Stimulated activated CD4-positive, alpha-beta T cell treated with anti-CD3 and anti-CD28 coated beads, Interleukin-15, amount 100 ng/mL, for 48 hours (primary cell): ENCODE results near the gene DNAL4.

Experiments used
- DNase-seq, 2 donors: peaks; one replicate each; pipeline ENCODE4 v3.0.0-alpha.2; 2020; ENCODE audit warnings: low read depth in 2 of 2

The DNAL4 gene

GRCh38 chr22:38793721-38794466 lies at the start of gene DNAL4:
DNAL4 (minus strand) TSS chr22:38794143; CDS start chr22:38782731, 11,412 bp downstream.
- peak; percentile 82 to 89 for DNase-seq

- DNase-seq, result peak in 1 of 2 donors; percentile 37
Measured at GRCh38 chr22:38843201-38843656, 49.3 kb upstream of the DNAL4 start.

- no peak for DNase-seq
Measured at GRCh38 chr22:38842512-38843200, 48.7 kb upstream of the DNAL4 start.

- no peak for DNase-seq
Measured at GRCh38 chr22:38841635-38842034, 47.7 kb upstream of the DNAL4 start.

- DNase-seq, result no peak
Measured at GRCh38 chr22:38841211-38841610, 47.3 kb upstream of the DNAL4 start.

GRCh38 chr22:38840129-38840528 lies 46.2 kb upstream of the DNAL4 start:
- no peak for DNase-seq

GRCh38 chr22:38839686-38840085 lies 45.7 kb upstream of the DNAL4 start:
- DNase-seq, result no peak

GRCh38 chr22:38837414-38837928 lies 43.5 kb upstream of the DNAL4 start:
- no peak for DNase-seq

GRCh38 chr22:38835888-38836301 lies 42.0 kb upstream of the DNAL4 start:
- no peak for DNase-seq

- DNase-seq, result no peak
Measured at GRCh38 chr22:38834991-38835390, 41.0 kb upstream of the DNAL4 start.

GRCh38 chr22:38834215-38834953 lies 40.4 kb upstream of the DNAL4 start:
- DNase-seq, result no peak

GRCh38 chr22:38833061-38833460 lies 39.1 kb upstream of the DNAL4 start:
- no peak for DNase-seq

GRCh38 chr22:38832005-38832978 lies 38.3 kb upstream of the DNAL4 start:
- DNase-seq, result no peak

- DNase-seq, result no peak
Measured at GRCh38 chr22:38831166-38831945, 37.4 kb upstream of the DNAL4 start.

- no peak for DNase-seq
Measured at GRCh38 chr22:38830845-38831108, 36.8 kb upstream of the DNAL4 start.

- no peak for DNase-seq
Measured at GRCh38 chr22:38830026-38830844, 36.3 kb upstream of the DNAL4 start.

- no peak for DNase-seq
Measured at GRCh38 chr22:38829485-38829884, 35.5 kb upstream of the DNAL4 start.

- DNase-seq, result no peak
Measured at GRCh38 chr22:38828616-38829205, 34.8 kb upstream of the DNAL4 start.

GRCh38 chr22:38828191-38828590 lies 34.2 kb upstream of the DNAL4 start:
- DNase-seq, result no peak
